PFSK-1 (cell line): ENCODE measurements around the gene FRMD4B.

Experiments
- FOXP2 ChIP-seq: optimal IDR thresholded peaks from 2 replicates; pipeline ENCODE3; 2011; ENCODE audit warnings: borderline replicate concordance, control low read depth, inconsistent platforms; ENCODE audit not compliant: insufficient read depth; ENCODE audit errors: extremely low read length, extremely low read depth
- POLR2AphosphoS5 ChIP-seq: IDR thresholded peaks from 2 replicates; pipeline ENCODE4 v1.6.1; 2012; ENCODE audit warnings: low read depth, mild to moderate bottlenecking, control low read depth, low read length, moderate library complexity
- REST ChIP-seq, 2 experiments: IDR thresholded peaks; 2 replicates each; pipeline versions ENCODE4 v1.6.1 to v1.8.0; 2011 to 2012; ENCODE audit warnings: low read depth in 2 of 2, low read length in 2 of 2, control low read depth in 1 of 2, inconsistent platforms in 1 of 2, mild to moderate bottlenecking in 1 of 2, moderate library complexity in 1 of 2; ENCODE audit not compliant: insufficient read depth in 1 of 2
- SIN3A ChIP-seq: IDR thresholded peaks from 2 replicates; pipeline ENCODE4 v1.6.1; 2012; ENCODE audit warnings: mild to moderate bottlenecking, low read length, moderate library complexity, borderline replicate concordance; ENCODE audit not compliant: insufficient read depth
- TAF1 ChIP-seq: IDR thresholded peaks from 2 replicates; pipeline ENCODE4 v1.6.1; 2012; ENCODE audit warnings: low read length, control low read depth, borderline replicate concordance; ENCODE audit not compliant: insufficient read depth

Gene FRMD4B

GRCh38 chr3:69273896-69274295 is 112.0 kb downstream of the FRMD4B start:
- TF ChIP-seq FOXP2 (no peak), REST (IDR thresholded peaks at IDR 0.05; ENCODE audit: insufficient read depth in 1 of 2, low read depth in 2 of 2, low read length in 2 of 2) (no peak), SIN3A (no peak), TAF1 (no peak), POLR2AphosphoS5 (no peak)

- TF ChIP-seq REST (IDR thresholded peaks at IDR 0.05; ENCODE audit: insufficient read depth in 1 of 2, low read depth in 2 of 2, low read length in 2 of 2) (no peak), TAF1 (no peak), SIN3A (no peak), POLR2AphosphoS5 (no peak), FOXP2 (no peak)
These were observed 113.3 kb downstream of the FRMD4B start for GRCh38 chr3:69272556-69272955.

GRCh38 chr3:69271098-69271497 is 114.8 kb downstream of the FRMD4B start:
- TF ChIP-seq POLR2AphosphoS5 (no peak), REST (IDR thresholded peaks at IDR 0.05; ENCODE audit: insufficient read depth in 1 of 2, low read depth in 2 of 2, low read length in 2 of 2) (no peak), FOXP2 (no peak), TAF1 (no peak), SIN3A (no peak)

GRCh38 chr3:69266585-69266984 is 119.3 kb downstream of the FRMD4B start:
- no peak for TF ChIP-seq POLR2AphosphoS5
- no peak for TF ChIP-seq SIN3A
- TF ChIP-seq REST (IDR thresholded peaks at IDR 0.05; ENCODE audit: insufficient read depth in 1 of 2, low read depth in 2 of 2, low read length in 2 of 2) = no peak
- no peak for TF ChIP-seq TAF1
- TF ChIP-seq FOXP2 = no peak

- TF ChIP-seq POLR2AphosphoS5 (no peak), REST (IDR thresholded peaks at IDR 0.05; ENCODE audit: insufficient read depth in 1 of 2, low read depth in 2 of 2, low read length in 2 of 2) (no peak), SIN3A (no peak), FOXP2 (no peak), TAF1 (no peak)
These were observed 125.6 kb downstream of the FRMD4B start for GRCh38 chr3:69260216-69260787.
